GM19099 (cell line): ENCODE data around the gene GPX2.
A peak's percentile ranks its signal among the peaks of the same experiment; 100 is the strongest.

ENCODE experiments used
- POLR2A ChIP-seq: IDR thresholded peaks from 3 replicates; pipeline ENCODE4 v1.6.1; 2011; ENCODE audit warnings: low read depth; ENCODE audit not compliant: insufficient read length; ENCODE audit errors: extremely low read depth

GPX2 gene

GRCh38 chr14:64942531-64943111 lies at the start of gene GPX2:
Gene GPX2 (minus strand): TSS chr14:64942745. CDS start chr14:64942726, 19 bp downstream.
- TF ChIP-seq POLR2A, result no peak

- TF ChIP-seq POLR2A, result no peak
Observed at GRCh38 chr14:64990939-64991338, 48.4 kb upstream of the GPX2 start.

- TF ChIP-seq POLR2A, result no peak
Observed at GRCh38 chr14:64990296-64990695, 47.8 kb upstream of the GPX2 start.

GRCh38 chr14:64987438-64987767 lies 44.9 kb upstream of the GPX2 start:
- TF ChIP-seq POLR2A, result no peak

GRCh38 chr14:64986648-64987437 lies 44.3 kb upstream of the GPX2 start, which contains the start of gene FNTB:
Gene FNTB (plus strand): TSS chr14:64986895. CDS start chr14:64986954, 59 bp downstream.
- TF ChIP-seq POLR2A, result peak; percentile 67

GRCh38 chr14:64983439-64984310 lies 41.1 kb upstream of the GPX2 start:
- no peak for TF ChIP-seq POLR2A

- TF ChIP-seq POLR2A, result no peak
Observed at GRCh38 chr14:64979336-64980074, 37.0 kb upstream of the GPX2 start.

- no peak for TF ChIP-seq POLR2A
Observed at GRCh38 chr14:64974563-64974962, 32.0 kb upstream of the GPX2 start.

- TF ChIP-seq POLR2A, result no peak
Observed at GRCh38 chr14:64973826-64974225, 31.3 kb upstream of the GPX2 start.

- no peak for TF ChIP-seq POLR2A
Observed at GRCh38 chr14:64973026-64973442, 30.5 kb upstream of the GPX2 start.

- TF ChIP-seq POLR2A, result no peak
Observed at GRCh38 chr14:64971943-64972791, 29.6 kb upstream of the GPX2 start, which contains the start of gene RAB15. Gene RAB15 (minus strand): TSS chr14:64972336. CDS start chr14:64972076, 260 bp downstream.

- TF ChIP-seq POLR2A, result no peak
Observed at GRCh38 chr14:64971491-64971942, 29.0 kb upstream of the GPX2 start.

- TF ChIP-seq POLR2A, result no peak
Observed at GRCh38 chr14:64970776-64971477, 28.4 kb upstream of the GPX2 start.

GRCh38 chr14:64970041-64970440 lies 27.5 kb upstream of the GPX2 start:
- no peak for TF ChIP-seq POLR2A

GRCh38 chr14:64968651-64969050 lies 26.1 kb upstream of the GPX2 start:
- TF ChIP-seq POLR2A, result no peak
